A549 (cell line): ENCODE data around the gene KCNQ5. TPM values are rescaled to one million over a fixed set of nuclear protein-coding genes. Genes with fewer than 3 reads are reported as not detected.

Source experiments
- ATAC-seq, 2 experiments: fragments of 200-7000 bp in 1 of 2; fragments of >200 bp in 1 of 2; cut with Nextera tagmentation in 1 of 2; cut with Tn5 transposase in 1 of 2; 3 replicates each; pipeline versions ENCODE4 v1.8.0 to v1.9.1; 2018 to 2020; ENCODE audit warnings: mild to moderate bottlenecking in 1 of 2, moderate library complexity in 1 of 2
- CTCF ChIA-PET: fragments of 300-600 bp; sonication (Branson Sonifier 250); formaldehyde crosslinking; extraction: SDS; loops from one replicate; lab custom pipeline; 2021; ENCODE audit warnings: antibody characterized with exemption, inconsistent platforms; lab: Yijun Ruan, JAX
- POLR2A ChIA-PET: fragments of 350-600 bp; formaldehyde crosslinking; extraction: SDS; loops from one replicate; lab custom pipeline; 2021; ENCODE audit warnings: antibody characterized with exemption, inconsistent platforms; lab: Yijun Ruan, JAX
- DNase-seq, 2 experiments: peaks; one replicate each; pipeline versions ENCODE4 v3.0.0 to v3.0.0-alpha.2; 2011 to 2016; ENCODE audit warnings: low read depth in 1 of 2, low spot score in 1 of 2
- FAIRE-seq: peaks from 2 replicates; lab custom pipeline; 2011; peaks lifted over from hg19 to GRCh38; lab: Jason Lieb, UNC
- H3K27ac ChIP-seq, 2 experiments: fragments of >200 bp; sonication (Bioruptor Twin); formaldehyde crosslinking; 3 replicates each; pipeline ENCODE4 v1.5.1; 2016 to 2017
- H3K4me1 ChIP-seq: fragments of >200 bp; sonication (Bioruptor Twin); formaldehyde crosslinking; 3 replicates; pipeline ENCODE4 v1.6.1; 2016
- H3K4me2 ChIP-seq: fragments of >200 bp; sonication (Bioruptor Twin); formaldehyde crosslinking; 3 replicates; pipeline ENCODE4 v1.6.1; 2016
- H3K4me3 ChIP-seq: fragments of >200 bp; sonication (Bioruptor Twin); formaldehyde crosslinking; 3 replicates; pipeline ENCODE4 v1.5.1; 2016
- H3K9me3 ChIP-seq: fragments of >200 bp; sonication (Bioruptor Twin); formaldehyde crosslinking; 3 replicates; pipeline ENCODE4 v1.6.1; 2016
- BHLHE40 ChIP-seq: IDR thresholded peaks from 2 replicates; pipeline ENCODE4 v1.6.1; 2012; ENCODE audit warnings: low read depth, low read length, inconsistent platforms
- EHF ChIP-seq: fragments of 250-450 bp; sonication (Bioruptor Pico); IDR thresholded peaks from 2 replicates; pipeline ENCODE4 v1.5.0; 2020; ENCODE audit warnings: mild to moderate bottlenecking
- FOSB ChIP-seq: fragments of 250-450 bp; sonication (Bioruptor Pico); IDR thresholded peaks from 2 replicates; pipeline ENCODE4 v1.5.0; 2020; ENCODE audit warnings: mild to moderate bottlenecking, moderate library complexity
- GATA3 ChIP-seq: IDR thresholded peaks from 2 replicates; pipeline ENCODE4 v1.6.1; 2012; ENCODE audit warnings: borderline replicate concordance
- HOXA7 ChIP-seq: fragments of 250-450 bp; sonication (Bioruptor Pico); IDR thresholded peaks from 2 replicates; pipeline ENCODE4 v1.5.0; 2020; ENCODE audit warnings: mild to moderate bottlenecking, moderate library complexity
- JUN ChIP-seq, 2 experiments: fragments of >200 bp; sonication (Bioruptor Twin); formaldehyde crosslinking; IDR thresholded peaks; 2 replicates in 1 of 2; 3 replicates in 1 of 2; pipeline ENCODE4 v1.6.1; 2016 to 2017
- KDM5A ChIP-seq: fragments of 200-600 bp; sonication (generic); IDR thresholded peaks from 2 replicates; pipeline ENCODE4 v1.6.1; 2016; ENCODE audit warnings: antibody characterized with exemption, mild to moderate bottlenecking
- MAFK ChIP-seq: fragments of 450-650 bp; IDR thresholded peaks from 2 replicates; pipeline ENCODE4 v1.6.1; 2014; ENCODE audit not compliant: partially characterized antibody
- MAZ ChIP-seq: fragments of 150-350 bp; IDR thresholded peaks from 2 replicates; pipeline ENCODE4 v1.6.1; 2014; ENCODE audit warnings: antibody characterized with exemption, low read depth, low read length, borderline replicate concordance
- MYC ChIP-seq: IDR thresholded peaks from 2 replicates; pipeline ENCODE4 v1.6.1; 2012; ENCODE audit warnings: mild to moderate bottlenecking, inconsistent platforms, low read length, improper control_type of control experiment, borderline replicate concordance
- NPAS2 ChIP-seq: fragments of 250-450 bp; sonication (Bioruptor Pico); IDR thresholded peaks from 2 replicates; pipeline ENCODE4 v1.8.0; 2022; ENCODE audit warnings: mild to moderate bottlenecking, moderate library complexity, borderline replicate concordance
- NR3C1 ChIP-seq: fragments of >200 bp; sonication (Bioruptor Twin); formaldehyde crosslinking; IDR thresholded peaks from 3 replicates; pipeline ENCODE4 v1.6.1; 2017
- RAD21 ChIP-seq, 2 experiments: fragments of >200 bp in 1 of 2; sonication (Bioruptor Twin) in 1 of 2; formaldehyde crosslinking in 1 of 2; IDR thresholded peaks in 1 of 2; conservative IDR thresholded peaks in 1 of 2; 2 replicates in 1 of 2; 3 replicates in 1 of 2; pipeline ENCODE4 v1.6.1; 2012 to 2018; ENCODE audit warnings: inconsistent platforms in 1 of 2
- SREBF2 ChIP-seq: fragments of 450-650 bp; IDR thresholded peaks from 2 replicates; pipeline ENCODE4 v1.6.1; 2014; ENCODE audit warnings: mild to moderate bottlenecking, moderate library complexity
- TFCP2L1 ChIP-seq: fragments of 250-450 bp; sonication (Bioruptor Pico); IDR thresholded peaks from 2 replicates; pipeline ENCODE4 v1.5.0; 2021; ENCODE audit warnings: mild to moderate bottlenecking
- ZC3H11A ChIP-seq: fragments of 450-650 bp; IDR thresholded peaks from 2 replicates; pipeline ENCODE4 v1.6.1; 2014; ENCODE audit warnings: antibody characterized with exemption, mild to moderate bottlenecking
- ZFP36 ChIP-seq: fragments of 450-650 bp; IDR thresholded peaks from 2 replicates; pipeline ENCODE4 v1.6.1; 2014; ENCODE audit warnings: borderline replicate concordance; ENCODE audit not compliant: partially characterized antibody
- ZSCAN20 ChIP-seq: fragments of 250-450 bp; sonication (Bioruptor Pico); IDR thresholded peaks from 2 replicates; pipeline ENCODE4 v1.8.0; 2022; ENCODE audit warnings: mild to moderate bottlenecking, moderate library complexity
- WGBS: methylation state at CpG from one replicate; pipeline ENCODE4 v1.1.6; 2017; ENCODE audit errors: missing lambda C conversion rate; 5-methylcytosine and 5-hydroxymethylcytosine counted together
- polyA plus RNA-seq, 4 experiments: library from polyadenylated mRNA; depleted of rRNA in 3 of 4; stranded (reverse); fragments of >200 nt; fragmentation: RNase III in 1 of 4; extraction: RNeasy Plus Mini Kit Qiagen cat#74134 plus additional on column Dnase treatment in 1 of 4; gene quantifications; 2 replicates in 3 of 4; 3 replicates in 1 of 4; pipeline ENCODE4 v1.2.3, GENCODE V29; 2011 to 2017
- TF ChIP-seq, protein P1 (sequence below): fragments of 150-350 bp; IDR thresholded peaks from 2 replicates; pipeline ENCODE4 v1.6.1; 2014; ENCODE audit warnings: low read depth, mild to moderate bottlenecking, low read length
- TF ChIP-seq, protein P2 (sequence below): fragments of 250-450 bp; sonication (Bioruptor Pico); IDR thresholded peaks from 2 replicates; pipeline ENCODE4 v1.5.0; 2020; ENCODE audit warnings: low read depth, mild to moderate bottlenecking, moderate library complexity
- TF ChIP-seq, protein P3 (sequence below): IDR thresholded peaks from 2 replicates; pipeline ENCODE4 v1.6.1; 2012
- TF ChIP-seq, protein P4 (sequence below): fragments of >200 bp; sonication (Bioruptor Twin); formaldehyde crosslinking; IDR thresholded peaks from 3 replicates; pipeline ENCODE4 v1.6.1; 2016

Gene KCNQ5
- polyA plus RNA-seq, 2 of the 4 experiments (the other 2 are of a cell fraction) = 1.2 to 1.3 TPM

DNA sequence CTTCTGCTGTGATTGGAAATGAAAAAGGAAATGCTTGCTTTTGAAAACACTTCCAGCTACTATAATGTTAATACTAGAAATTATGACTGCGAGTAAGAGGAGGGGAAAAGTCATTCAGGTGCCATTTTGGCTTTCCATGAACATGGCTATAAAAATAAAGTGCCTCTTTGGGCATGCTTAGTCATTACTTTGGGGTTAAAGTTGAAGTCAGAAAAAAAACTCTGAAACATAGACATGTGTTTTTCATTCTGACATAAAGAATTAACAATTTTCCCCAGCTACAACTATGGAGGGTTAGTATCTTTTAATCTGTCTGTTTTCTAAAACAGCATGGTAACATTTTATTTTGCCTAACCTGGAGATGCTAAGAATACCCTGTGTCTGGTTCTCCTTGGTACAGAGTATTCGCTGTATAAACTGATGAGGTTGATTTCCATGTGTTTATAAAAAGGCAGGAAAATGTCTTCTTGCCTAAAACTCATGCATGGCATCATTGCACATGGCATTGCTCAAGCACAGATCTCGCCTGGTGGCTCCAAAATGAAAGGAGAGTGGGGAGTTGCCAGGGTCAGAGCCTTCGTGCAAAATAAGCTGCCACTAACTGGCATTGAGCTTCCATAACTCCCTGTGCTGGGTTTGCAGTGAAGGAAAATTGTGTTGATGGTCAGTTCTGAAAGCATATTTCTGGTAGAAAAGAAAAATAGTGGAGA, 188.9 kb downstream of the KCNQ5 start:
- ChIA-PET CTCF (no interaction called here), POLR2A (no interaction called here)
- WGBS = 57% methylated on average over 4 of the region's 4 CpGs
- no peak overlapping the region for H3K4me2 ChIP-seq
- FAIRE-seq = no peak
- H3K4me1 ChIP-seq = no peaks in the 10 kb centered on the region
- no peak overlapping the region for H3K4me3 ChIP-seq
- ATAC-seq = no peak
- H3K9me3 ChIP-seq = no peaks in the 10 kb centered on the region
- TF ChIP-seq, protein P1, sequence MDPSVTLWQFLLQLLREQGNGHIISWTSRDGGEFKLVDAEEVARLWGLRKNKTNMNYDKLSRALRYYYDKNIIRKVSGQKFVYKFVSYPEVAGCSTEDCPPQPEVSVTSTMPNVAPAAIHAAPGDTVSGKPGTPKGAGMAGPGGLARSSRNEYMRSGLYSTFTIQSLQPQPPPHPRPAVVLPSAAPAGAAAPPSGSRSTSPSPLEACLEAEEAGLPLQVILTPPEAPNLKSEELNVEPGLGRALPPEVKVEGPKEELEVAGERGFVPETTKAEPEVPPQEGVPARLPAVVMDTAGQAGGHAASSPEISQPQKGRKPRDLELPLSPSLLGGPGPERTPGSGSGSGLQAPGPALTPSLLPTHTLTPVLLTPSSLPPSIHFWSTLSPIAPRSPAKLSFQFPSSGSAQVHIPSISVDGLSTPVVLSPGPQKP = no peak
- TF ChIP-seq GATA3 (no peak), KDM5A (no peak), FOSB (CRISPR knock-in tag) (no peak), MAFK (no peak)
- DNase-seq = no peak
- H3K27ac ChIP-seq = no peak overlapping the region

DNA sequence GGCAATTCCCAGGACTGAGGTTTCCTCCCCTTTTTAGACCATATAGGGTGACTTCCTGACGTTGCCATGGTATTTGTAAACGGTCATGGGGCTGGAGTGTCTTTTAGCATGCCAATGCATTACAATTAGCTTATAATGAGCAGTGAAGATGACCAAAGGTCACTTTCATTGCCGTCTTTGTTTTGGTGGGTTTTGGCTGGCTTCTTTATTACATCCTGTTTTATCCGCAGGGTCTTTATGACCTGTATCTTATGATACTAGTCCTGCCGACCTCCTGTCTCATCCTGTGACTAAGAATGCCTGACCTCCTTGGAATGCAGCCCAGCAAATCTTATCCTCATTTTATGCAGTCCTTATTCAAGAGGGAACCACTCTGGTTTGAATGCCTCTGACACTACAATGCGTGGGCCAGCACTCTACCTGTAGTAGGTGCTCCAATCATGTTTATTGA, 190.1 kb downstream of the KCNQ5 start:
- H3K4me2 ChIP-seq = peak overlapping the region; percentile 23; the same call in 1 of the 3 replicates
- ChIA-PET CTCF (no interaction called here), POLR2A (no interaction called here)
- no peak for FAIRE-seq
- no peaks in the 10 kb centered on the region for H3K4me1 ChIP-seq
- TF ChIP-seq MYC = no peak
- 44% methylated on average over 6 of the region's 6 CpGs for WGBS
- no peak overlapping the region for H3K4me3 ChIP-seq
- DNase-seq = no peak
- peak in 1 of 2 experiments; percentile 47; a peak in 2 of 6 replicates for ATAC-seq
- no peaks in the 10 kb centered on the region for H3K9me3 ChIP-seq
- H3K27ac ChIP-seq = peak overlapping the region in 1 of 2 experiments; percentile 53; a peak in 1 of 6 replicates

DNA sequence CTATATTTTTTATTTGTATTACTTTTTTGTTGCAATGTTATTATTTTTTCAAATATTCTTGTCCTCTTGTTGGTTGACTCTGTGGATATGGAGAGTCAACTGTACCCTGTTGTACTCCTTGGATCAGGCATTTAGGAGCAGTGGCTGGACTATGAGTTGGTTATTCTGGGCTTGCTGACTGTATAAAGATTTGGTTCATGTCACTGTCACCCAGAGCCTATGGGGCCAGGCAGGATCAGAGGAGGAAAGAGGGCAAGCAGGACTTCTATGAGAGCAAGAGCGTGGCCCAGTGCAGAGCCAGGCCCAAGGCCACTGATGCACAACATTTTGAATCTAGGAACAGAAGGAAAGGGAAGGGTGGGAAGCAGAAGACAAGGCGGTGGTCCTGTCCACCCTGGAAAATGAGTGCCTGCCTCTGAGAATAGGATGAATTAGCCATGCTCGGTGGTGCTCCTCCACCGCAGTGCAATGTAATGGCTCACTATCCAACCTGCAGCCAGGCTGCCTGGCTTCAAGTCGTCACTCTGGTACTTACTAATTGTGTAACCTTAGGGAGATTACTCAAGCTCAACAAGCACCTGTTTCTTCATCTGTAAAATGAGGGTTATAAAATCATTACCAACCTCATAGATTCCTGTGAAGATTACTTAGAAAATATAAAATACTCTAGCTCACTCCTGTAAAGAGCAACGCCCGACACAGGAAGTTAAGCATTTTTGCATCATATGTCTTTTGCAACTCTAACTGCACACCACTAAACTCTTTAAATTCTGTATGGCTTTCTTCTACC, 192.1 kb downstream of the KCNQ5 start:
- CTCF ChIA-PET = no interaction called here
- H3K9me3 ChIP-seq = no peaks in the 10 kb centered on the region
- TF ChIP-seq TFCP2L1 (CRISPR knock-in tag) (no peak), ZFP36 (no peak), EHF (no peak), JUN (IDR thresholded peaks at IDR 0.05) (no peak), SREBF2 (no peak), ZSCAN20 (CRISPR knock-in tag) (no peak), HOXA7 (CRISPR knock-in tag) (no peak), MAZ (no peak), FOSB (CRISPR knock-in tag) (no peak), NPAS2 (CRISPR knock-in tag) (no peak), NR3C1 (no peak), ZC3H11A (no peak), GATA3 (no peak), MYC (no peak), RAD21 (conservative IDR thresholded peaks at IDR 0.05 in 1 of 2, IDR thresholded peaks at IDR 0.05 in 1 of 2) (no peak), BHLHE40 (no peak)
- TF ChIP-seq, protein P2, sequence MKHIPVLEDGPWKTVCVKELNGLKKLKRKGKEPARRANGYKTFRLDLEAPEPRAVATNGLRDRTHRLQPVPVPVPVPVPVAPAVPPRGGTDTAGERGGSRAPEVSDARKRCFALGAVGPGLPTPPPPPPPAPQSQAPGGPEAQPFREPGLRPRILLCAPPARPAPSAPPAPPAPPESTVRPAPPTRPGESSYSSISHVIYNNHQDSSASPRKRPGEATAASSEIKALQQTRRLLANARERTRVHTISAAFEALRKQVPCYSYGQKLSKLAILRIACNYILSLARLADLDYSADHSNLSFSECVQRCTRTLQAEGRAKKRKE (CRISPR knock-in tag) = no peak
- TF ChIP-seq, protein P3, sequence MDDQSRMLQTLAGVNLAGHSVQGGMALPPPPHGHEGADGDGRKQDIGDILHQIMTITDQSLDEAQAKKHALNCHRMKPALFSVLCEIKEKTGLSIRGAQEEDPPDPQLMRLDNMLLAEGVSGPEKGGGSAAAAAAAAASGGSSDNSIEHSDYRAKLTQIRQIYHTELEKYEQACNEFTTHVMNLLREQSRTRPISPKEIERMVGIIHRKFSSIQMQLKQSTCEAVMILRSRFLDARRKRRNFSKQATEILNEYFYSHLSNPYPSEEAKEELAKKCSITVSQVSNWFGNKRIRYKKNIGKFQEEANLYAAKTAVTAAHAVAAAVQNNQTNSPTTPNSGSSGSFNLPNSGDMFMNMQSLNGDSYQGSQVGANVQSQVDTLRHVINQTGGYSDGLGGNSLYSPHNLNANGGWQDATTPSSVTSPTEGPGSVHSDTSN = no peak
- TF ChIP-seq, protein P4, sequence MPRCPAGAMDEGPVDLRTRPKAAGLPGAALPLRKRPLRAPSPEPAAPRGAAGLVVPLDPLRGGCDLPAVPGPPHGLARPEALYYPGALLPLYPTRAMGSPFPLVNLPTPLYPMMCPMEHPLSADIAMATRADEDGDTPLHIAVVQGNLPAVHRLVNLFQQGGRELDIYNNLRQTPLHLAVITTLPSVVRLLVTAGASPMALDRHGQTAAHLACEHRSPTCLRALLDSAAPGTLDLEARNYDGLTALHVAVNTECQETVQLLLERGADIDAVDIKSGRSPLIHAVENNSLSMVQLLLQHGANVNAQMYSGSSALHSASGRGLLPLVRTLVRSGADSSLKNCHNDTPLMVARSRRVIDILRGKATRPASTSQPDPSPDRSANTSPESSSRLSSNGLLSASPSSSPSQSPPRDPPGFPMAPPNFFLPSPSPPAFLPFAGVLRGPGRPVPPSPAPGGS = no peak
- TF ChIP-seq, all 56 proteins: peak for 0
- no peaks in the 10 kb centered on the region for H3K4me1 ChIP-seq
- H3K4me2 ChIP-seq = no peak overlapping the region
- H3K4me3 ChIP-seq = no peak overlapping the region
- POLR2A ChIA-PET = interaction anchor here (0.7 kb wide), 1 partner anchor 71 kb away, joined by 3 read pairs; no protein-coding TSS in a partner anchor
- ATAC-seq (no peak), DNase-seq (no peak), FAIRE-seq (no peak)
- 65% methylated on average over 7 of the region's 7 CpGs for WGBS
- no peak overlapping the region for H3K27ac ChIP-seq
